ENCODE results near the gene RBP2. TPM values are rescaled to one million over a fixed set of nuclear protein-coding genes. Genes with fewer than 3 reads are reported as not detected.

Gene RBP2
- total RNA-seq, result not detected
- 10 to 100 TPM in 1 of 3 donors, 1 to 10 TPM in 1, under 1 TPM in 1; 0.87 to 57.1 (median 6.0) TPM for polyA plus RNA-seq

- Histone ChIP-seq H3K9me3 (no peaks in the 10 kb centered on the region), H3K27ac (no peak within 1 kb of the TSS), H3K27me3 (no peaks in the 10 kb centered on the region), H3K4me1 (no peaks in the 10 kb centered on the region), H3K36me3 (no peaks in the 10 kb centered on the region), H3K4me3 (no peak within 1 kb of the TSS)
- DNase-seq, result no peak
- WGBS, 2 donors, result 27 to 81% methylated on average over 4 of the region's 4 CpGs
- no peak for TF ChIP-seq CTCF (IDR thresholded peaks at IDR 0.05)
- TF ChIP-seq POLR2AphosphoS5 (IDR thresholded peaks at IDR 0.05), result no peak
- no peak for TF ChIP-seq POLR2A (IDR thresholded peaks at IDR 0.05)
- TF ChIP-seq EP300 (IDR thresholded peaks at IDR 0.05), result no peak
- intact Hi-C loops (cut with DNase I), result no loop called here
Measured at GRCh38 chr3:139476348-139476747, at the start of gene RBP2. RBP2 (minus strand) TSS chr3:139476516; CDS start chr3:139476459, 57 bp downstream.

- Histone ChIP-seq H3K36me3 (no peaks in the 10 kb centered on the region), H3K4me1 (no peaks in the 10 kb centered on the region), H3K27me3 (no peaks in the 10 kb centered on the region), H3K9me3 (no peaks in the 10 kb centered on the region), H3K4me3 (no peak overlapping the region), H3K27ac (no peak overlapping the region)
- WGBS, 2 donors, result 92% methylated on average over 7 of the region's 7 CpGs
- intact Hi-C loops (cut with DNase I), result no loop called here
- no peak for TF ChIP-seq POLR2AphosphoS5 (IDR thresholded peaks at IDR 0.05)
- TF ChIP-seq CTCF (IDR thresholded peaks at IDR 0.05), result no peak
- no peak for TF ChIP-seq EP300 (IDR thresholded peaks at IDR 0.05)
- TF ChIP-seq POLR2A (IDR thresholded peaks at IDR 0.05), result no peak
- DNase-seq, result no peak
Measured at GRCh38 chr3:139524841-139525636, 48.7 kb upstream of the RBP2 start.

DNA sequence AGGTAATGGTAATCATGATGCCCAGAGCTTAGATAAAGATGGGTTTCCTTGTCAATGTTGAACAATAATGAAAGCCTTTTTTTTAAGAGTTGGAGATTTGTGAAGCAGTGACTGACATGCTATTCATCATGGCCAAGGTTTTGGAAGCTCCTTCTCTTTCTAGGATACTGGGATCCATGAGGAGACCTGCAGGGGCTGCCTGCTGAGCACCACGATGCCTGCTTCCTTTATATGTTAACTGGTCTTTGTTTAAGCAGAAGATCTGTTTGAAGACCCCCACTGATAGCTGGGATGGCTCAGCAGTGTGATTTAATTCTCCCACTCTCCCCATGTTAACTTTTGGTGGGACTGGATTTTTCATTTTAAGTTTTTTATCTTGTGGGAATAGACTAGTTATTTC lies 47.4 kb upstream of the RBP2 start:
- Histone ChIP-seq H3K4me3 (no peak overlapping the region), H3K27ac (no peak overlapping the region), H3K4me1 (no peaks in the 10 kb centered on the region), H3K27me3 (no peaks in the 10 kb centered on the region), H3K9me3 (no peaks in the 10 kb centered on the region), H3K36me3 (no peaks in the 10 kb centered on the region)
- DNase-seq, result no peak
- TF ChIP-seq EP300 (IDR thresholded peaks at IDR 0.05), result no peak
- TF ChIP-seq POLR2A (IDR thresholded peaks at IDR 0.05), result no peak
- intact Hi-C loops (cut with DNase I), result no loop called here
- WGBS, 2 donors, result 62 to 67% methylated on average over 1 of the region's 1 CpG

DNA sequence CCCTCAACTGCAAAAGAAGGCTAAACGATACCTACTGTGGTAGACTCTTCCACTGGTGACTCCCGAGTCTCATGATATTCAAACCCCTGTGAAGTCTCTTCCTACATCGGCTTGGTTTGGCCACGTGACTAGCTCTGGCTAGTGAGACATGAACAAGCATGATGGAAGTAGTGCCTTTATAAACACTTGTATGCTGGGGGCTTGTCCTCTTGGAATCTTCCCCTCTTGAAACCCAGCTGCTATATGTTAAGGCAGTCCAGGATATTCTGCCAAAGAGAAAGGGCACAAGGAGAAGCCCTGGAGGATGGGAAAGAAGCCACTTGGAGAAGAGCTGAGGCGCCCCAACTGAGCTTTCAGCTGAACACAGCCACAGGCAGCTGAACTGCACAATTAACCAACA lies 46.9 kb upstream of the RBP2 start:
- intact Hi-C loops (cut with DNase I), result no loop called here
- Histone ChIP-seq H3K27me3 (no peaks in the 10 kb centered on the region), H3K36me3 (no peaks in the 10 kb centered on the region), H3K4me1 (no peaks in the 10 kb centered on the region), H3K4me3 (no peak overlapping the region), H3K27ac (no peak overlapping the region), H3K9me3 (no peaks in the 10 kb centered on the region)
- TF ChIP-seq POLR2A (IDR thresholded peaks at IDR 0.05) (no peak), EP300 (IDR thresholded peaks at IDR 0.05) (no peak)
- 94 to 95% methylated on average over 5 of the region's 5 CpGs for WGBS, 2 donors
- DNase-seq, result no peak

DNA sequence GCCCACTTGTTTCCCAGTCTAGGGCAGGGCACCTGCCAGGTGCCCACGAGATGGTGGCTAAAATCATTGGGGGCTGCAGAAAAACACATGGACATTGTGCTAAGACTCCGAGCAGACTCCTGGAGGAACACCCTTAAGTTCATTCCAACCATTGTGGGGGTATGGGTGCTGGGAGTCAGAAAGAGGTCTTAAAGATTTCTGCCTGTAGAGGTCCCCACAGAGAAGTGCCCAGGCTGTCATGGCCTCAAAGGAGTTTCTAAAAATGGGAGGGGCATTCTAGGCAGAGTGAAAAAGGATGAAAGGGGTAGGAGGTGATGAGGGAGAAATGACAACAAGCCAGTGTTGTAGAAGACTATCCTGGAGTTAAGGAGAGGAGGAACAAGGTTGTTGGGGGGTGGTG lies 46.1 kb upstream of the RBP2 start:
- Histone ChIP-seq H3K27ac (no peak overlapping the region), H3K27me3 (no peaks in the 10 kb centered on the region), H3K4me1 (no peaks in the 10 kb centered on the region), H3K9me3 (no peaks in the 10 kb centered on the region), H3K36me3 (no peaks in the 10 kb centered on the region), H3K4me3 (no peak overlapping the region)
- intact Hi-C loops (cut with DNase I), result no loop called here
- DNase-seq, result no peak
- WGBS, 2 donors, result 38 to 63% methylated on average over 2 of the region's 2 CpGs
- TF ChIP-seq POLR2AphosphoS5 (IDR thresholded peaks at IDR 0.05) (no peak), EP300 (IDR thresholded peaks at IDR 0.05) (no peak), POLR2A (IDR thresholded peaks at IDR 0.05) (no peak), CTCF (IDR thresholded peaks at IDR 0.05) (no peak)

All from sigmoid colon (tissue), 7 donors.